ENCODE data around the gene MST1R. TPM values are rescaled to one million over a fixed set of nuclear protein-coding genes. Genes with fewer than 3 reads are reported as not detected.

The MST1R gene
- total RNA-seq, 4 donors from 2014 or later, result 1.7 to 6.1 (median 3.1) TPM

DNA sequence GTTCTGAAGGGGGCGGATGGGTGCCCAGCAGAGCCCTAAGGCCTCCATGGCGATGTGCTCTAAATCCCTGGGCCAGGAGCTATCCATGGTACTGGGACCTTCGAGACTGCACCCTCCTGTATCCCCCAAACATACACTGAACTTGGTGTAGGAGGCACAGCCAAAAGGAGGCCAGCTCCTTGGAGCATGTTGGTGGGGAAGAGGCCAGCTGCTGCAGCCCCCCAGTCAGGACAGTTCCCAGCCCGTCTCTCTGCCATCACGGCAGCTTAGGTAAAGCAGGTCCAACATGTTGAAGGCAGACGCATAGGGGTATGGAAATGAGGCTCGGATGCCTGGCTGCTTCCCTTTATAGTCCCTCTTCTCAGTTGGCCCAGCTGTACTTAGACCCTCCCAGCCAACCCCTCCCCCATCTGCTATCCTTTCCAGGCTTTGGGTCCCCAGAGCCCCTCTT lies 35.8 kb downstream of the MST1R start:
- Histone ChIP-seq H3K36me3 (no peaks in the 10 kb centered on the region), H3K9me3 (no peaks in the 10 kb centered on the region), H3K4me1 (peaks cover 10 to 17% of the 10 kb centered on the region in 2 donors), H3K4me3 (replicated peaks in 1 of 3) (no peak overlapping the region), H3K27me3 (peaks cover 15% of the 10 kb centered on the region), H3K27ac (no peak overlapping the region)
- TF ChIP-seq, protein P1, sequence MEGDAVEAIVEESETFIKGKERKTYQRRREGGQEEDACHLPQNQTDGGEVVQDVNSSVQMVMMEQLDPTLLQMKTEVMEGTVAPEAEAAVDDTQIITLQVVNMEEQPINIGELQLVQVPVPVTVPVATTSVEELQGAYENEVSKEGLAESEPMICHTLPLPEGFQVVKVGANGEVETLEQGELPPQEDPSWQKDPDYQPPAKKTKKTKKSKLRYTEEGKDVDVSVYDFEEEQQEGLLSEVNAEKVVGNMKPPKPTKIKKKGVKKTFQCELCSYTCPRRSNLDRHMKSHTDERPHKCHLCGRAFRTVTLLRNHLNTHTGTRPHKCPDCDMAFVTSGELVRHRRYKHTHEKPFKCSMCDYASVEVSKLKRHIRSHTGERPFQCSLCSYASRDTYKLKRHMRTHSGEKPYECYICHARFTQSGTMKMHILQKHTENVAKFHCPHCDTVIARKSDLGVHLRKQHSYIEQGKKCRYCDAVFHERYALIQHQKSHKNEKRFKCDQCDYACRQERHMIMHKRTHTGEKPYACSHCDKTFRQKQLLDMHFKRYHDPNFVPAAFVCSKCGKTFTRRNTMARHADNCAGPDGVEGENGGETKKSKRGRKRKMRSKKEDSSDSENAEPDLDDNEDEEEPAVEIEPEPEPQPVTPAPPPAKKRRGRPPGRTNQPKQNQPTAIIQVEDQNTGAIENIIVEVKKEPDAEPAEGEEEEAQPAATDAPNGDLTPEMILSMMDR (IDR thresholded peaks at IDR 0.05), result no peak
- no peak for TF ChIP-seq POLR2A (IDR thresholded peaks at IDR 0.05)
- intact Hi-C loops (cut with DNase I), result no loop called here
- peak in 1 of 2 donors; percentile 20 for DNase-seq
- 16 to 22% methylated on average over 5 to 7 of the region's 7 CpGs for WGBS, 2 donors

DNA sequence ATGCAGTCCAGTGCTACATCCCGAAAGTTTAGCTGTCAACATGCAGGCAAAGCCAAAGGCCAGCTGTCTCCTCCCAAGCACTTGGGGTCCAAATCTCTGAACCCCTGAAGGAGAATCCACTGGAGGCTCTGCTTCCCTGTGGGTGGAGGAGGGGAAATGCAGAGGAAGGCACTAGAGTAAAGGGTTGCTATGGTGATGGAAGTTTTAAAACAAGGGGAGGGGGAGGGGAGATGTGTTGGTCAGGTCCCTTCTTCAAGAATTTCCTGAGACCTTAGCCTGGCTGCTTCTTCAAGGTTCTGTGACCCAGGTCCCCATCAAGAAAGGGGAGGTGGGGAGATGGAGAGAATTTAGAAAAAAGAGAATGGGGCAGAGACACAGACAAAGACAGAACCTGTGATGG lies 36.3 kb downstream of the MST1R start:
- Histone ChIP-seq H3K27ac (no peak overlapping the region), H3K27me3 (peaks cover 15% of the 10 kb centered on the region), H3K4me1 (peaks cover 10 to 12% of the 10 kb centered on the region in 2 donors), H3K4me3 (replicated peaks in 1 of 3) (no peak overlapping the region), H3K9me3 (no peaks in the 10 kb centered on the region), H3K36me3 (no peaks in the 10 kb centered on the region)
- TF ChIP-seq, protein P1 (IDR thresholded peaks at IDR 0.05), result no peak
- no peak for TF ChIP-seq POLR2A (IDR thresholded peaks at IDR 0.05)
- WGBS, 2 donors, result 69 to 92% methylated on average over 1 of the region's 1 CpG
- no peak for DNase-seq
- intact Hi-C loops (cut with DNase I), result no loop called here

DNA sequence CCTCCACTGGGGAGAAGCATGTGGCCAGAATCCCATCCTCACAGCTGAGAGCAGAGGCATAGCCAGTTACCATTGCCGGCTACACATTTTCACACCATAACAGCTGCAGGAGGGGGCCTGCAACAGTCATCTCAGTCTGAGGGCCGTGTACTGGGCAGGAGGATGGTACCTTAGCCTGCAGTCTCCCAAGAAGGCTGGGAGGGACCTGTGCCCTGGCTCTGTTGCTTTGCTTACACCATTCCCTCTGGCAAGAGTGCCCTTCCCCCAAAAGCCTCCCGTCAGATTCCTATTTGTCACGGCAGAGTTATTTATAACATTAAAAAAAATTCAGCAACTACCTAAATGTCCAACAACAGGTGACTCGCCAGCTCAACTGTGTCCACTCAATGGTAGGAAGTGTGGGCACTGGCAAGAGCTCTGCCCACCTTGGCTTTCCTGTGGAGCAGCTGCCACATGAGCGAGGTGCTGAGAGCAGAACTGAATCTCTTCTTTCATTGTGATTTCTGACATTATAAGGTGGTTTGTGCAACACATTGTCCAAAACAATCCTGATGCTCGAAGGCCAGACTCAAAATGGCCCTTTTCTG lies 38.4 kb downstream of the MST1R start:
- WGBS, 2 donors, result 49 to 53% methylated on average over 7 of the region's 7 CpGs
- intact Hi-C loops (cut with DNase I), result no loop called here
- TF ChIP-seq, protein P1 (IDR thresholded peaks at IDR 0.05), result no peak
- no peak for TF ChIP-seq POLR2A (IDR thresholded peaks at IDR 0.05)

DNA sequence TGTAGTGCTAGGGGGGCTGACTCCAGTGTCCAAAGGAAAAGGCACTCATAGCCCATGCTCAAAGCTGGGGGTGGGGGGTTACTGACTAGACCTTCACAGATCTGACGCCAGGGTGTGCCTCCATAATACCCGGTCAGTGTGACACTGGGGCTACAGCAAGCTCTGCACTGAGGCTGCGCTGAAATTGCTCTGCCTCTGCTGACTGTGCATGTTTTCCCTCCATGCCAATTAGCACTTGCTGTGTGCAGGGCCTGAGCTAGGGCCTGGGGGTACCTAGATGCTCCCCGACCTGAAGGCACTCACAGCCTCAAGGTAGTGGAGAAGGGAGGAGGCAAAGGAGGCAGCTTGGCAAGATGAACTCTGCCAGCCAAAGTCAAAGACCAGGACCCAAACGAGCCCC lies 39.2 kb downstream of the MST1R start:
- Histone ChIP-seq H3K27me3 (peaks cover 9% of the 10 kb centered on the region), H3K36me3 (no peaks in the 10 kb centered on the region), H3K9me3 (no peaks in the 10 kb centered on the region), H3K4me1 (peaks cover 6 to 15% of the 10 kb centered on the region in 2 donors), H3K27ac (no peak overlapping the region), H3K4me3 (replicated peaks in 1 of 3) (no peak overlapping the region)
- no peak for DNase-seq
- 68 to 78% methylated on average over 3 to 4 of the region's 5 CpGs for WGBS, 2 donors
- no peak for TF ChIP-seq POLR2A (IDR thresholded peaks at IDR 0.05)
- TF ChIP-seq, protein P1 (IDR thresholded peaks at IDR 0.05), result no peak
- intact Hi-C loops (cut with DNase I), result no loop called here

More for the DNA sequence above, 38.4 kb downstream of the MST1R start:
- DNase-seq, result peak in 1 of 2 donors; percentile 14
- no peak overlapping the region for H3K4me3 ChIP-seq (replicated peaks in 1 of 3)
- H3K9me3 ChIP-seq, result no peaks in the 10 kb centered on the region
- peaks cover 15% of the 10 kb centered on the region for H3K27me3 ChIP-seq
- peaks cover 10 to 11% of the 10 kb centered on the region in 2 donors for H3K4me1 ChIP-seq
- no peaks in the 10 kb centered on the region for H3K36me3 ChIP-seq
- no peak overlapping the region for H3K27ac ChIP-seq

DNA sequence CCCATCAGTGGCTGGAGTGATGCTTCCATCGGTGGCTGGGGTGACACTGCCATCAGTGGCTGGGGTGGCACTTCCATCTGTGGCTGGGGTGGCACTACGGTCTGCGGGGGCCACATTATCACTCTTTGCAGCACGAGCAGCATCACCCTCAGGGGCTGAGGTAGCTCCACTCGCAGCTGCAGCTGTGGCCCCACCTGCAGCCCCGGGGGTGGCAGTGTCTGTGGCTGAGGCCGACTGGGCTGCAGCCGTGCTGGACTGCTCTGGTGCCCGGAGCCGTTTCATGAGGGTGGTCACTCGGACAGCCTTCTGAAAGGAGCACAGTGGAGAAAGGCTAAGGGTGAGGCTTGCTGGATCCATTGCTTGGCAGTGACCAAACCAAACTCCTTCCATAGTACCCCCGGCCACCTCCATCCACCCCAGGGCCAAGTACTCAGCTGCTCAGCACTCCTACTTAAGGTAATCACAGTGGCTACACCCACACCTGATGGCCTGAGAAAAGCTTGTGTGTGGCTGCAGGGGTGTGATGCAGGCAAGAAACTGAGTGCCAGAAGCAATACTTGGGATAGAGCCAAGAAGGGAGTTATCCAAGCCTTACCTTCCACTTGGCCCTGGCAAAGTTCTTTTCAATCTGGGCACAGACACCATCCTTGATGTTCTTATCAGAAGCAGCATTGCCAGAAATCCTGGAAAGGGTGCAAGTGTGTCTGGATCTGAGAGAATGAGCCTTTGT lies 43.9 kb downstream of the MST1R start:
- Histone ChIP-seq H3K4me3 (replicated peaks in 1 of 3) (no peak overlapping the region), H3K36me3 (no peaks in the 10 kb centered on the region), H3K27ac (no peak overlapping the region), H3K9me3 (no peaks in the 10 kb centered on the region), H3K4me1 (peaks cover 3 to 15% of the 10 kb centered on the region in 2 donors), H3K27me3 (no peaks in the 10 kb centered on the region)
- intact Hi-C loops (cut with DNase I), result no loop called here
- WGBS, 2 donors, result 56 to 75% methylated on average over 3 to 12 of the region's 12 CpGs
- TF ChIP-seq, protein P1 (IDR thresholded peaks at IDR 0.05), result no peak
- TF ChIP-seq POLR2A (IDR thresholded peaks at IDR 0.05), result no peak
- DNase-seq, result peak; percentile 60 to 71
